ENCODE results near the gene NKX1-1. TPM values are rescaled to one million over a fixed set of nuclear protein-coding genes. Genes with fewer than 3 reads are reported as not detected.

NKX1-1 gene
- total RNA-seq, 4 donors from 2014 or later: not detected

DNA sequence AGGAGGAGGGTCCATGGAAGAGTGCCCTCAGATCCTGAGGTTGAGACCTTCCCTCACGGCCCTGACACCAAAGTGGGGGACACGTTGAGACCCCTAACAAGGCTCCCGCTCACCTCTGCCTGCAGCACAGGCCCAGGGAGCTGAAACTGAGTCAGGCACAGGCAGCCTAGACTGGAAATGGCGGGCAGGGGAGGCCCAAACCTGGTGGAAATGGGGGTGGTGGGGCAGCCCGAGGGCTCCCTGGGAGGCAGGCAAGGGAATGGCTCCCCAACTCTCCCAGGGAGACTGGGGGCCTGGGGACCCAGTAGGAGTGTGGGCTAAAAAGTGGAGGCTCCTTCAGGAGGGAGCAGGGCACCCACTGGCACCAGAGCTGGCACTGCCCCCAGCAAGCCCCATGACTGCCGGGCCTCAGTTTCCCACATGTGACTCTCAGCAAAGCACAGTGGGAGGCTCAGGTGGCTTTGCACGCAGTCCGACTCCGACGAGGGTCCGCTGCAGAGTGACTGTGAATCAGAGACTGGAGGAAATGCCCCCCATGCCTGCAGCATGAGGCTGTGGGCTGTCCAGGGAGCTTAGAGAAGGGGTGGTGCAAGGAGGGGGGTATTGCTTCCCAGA is 5.9 kb downstream of the NKX1-1 start:
- WGBS, 2 donors: 90% methylated on average over 2 of the region's 11 CpGs; no CpG with 5 or more reads in 1 of the 2 donors
- H3K36me3 ChIP-seq: peaks cover 0 to 7% (median 0%) of the 10 kb centered on the region in 3 donors
- no peak for DNase-seq
- intact Hi-C loops (cut with DNase I): no loop called here
- H3K9me3 ChIP-seq: peaks cover 0 to 22% (median 0%) of the 10 kb centered on the region in 3 donors
- no peak for TF ChIP-seq POLR2A (IDR thresholded peaks at IDR 0.05)
- TF ChIP-seq, protein P1, sequence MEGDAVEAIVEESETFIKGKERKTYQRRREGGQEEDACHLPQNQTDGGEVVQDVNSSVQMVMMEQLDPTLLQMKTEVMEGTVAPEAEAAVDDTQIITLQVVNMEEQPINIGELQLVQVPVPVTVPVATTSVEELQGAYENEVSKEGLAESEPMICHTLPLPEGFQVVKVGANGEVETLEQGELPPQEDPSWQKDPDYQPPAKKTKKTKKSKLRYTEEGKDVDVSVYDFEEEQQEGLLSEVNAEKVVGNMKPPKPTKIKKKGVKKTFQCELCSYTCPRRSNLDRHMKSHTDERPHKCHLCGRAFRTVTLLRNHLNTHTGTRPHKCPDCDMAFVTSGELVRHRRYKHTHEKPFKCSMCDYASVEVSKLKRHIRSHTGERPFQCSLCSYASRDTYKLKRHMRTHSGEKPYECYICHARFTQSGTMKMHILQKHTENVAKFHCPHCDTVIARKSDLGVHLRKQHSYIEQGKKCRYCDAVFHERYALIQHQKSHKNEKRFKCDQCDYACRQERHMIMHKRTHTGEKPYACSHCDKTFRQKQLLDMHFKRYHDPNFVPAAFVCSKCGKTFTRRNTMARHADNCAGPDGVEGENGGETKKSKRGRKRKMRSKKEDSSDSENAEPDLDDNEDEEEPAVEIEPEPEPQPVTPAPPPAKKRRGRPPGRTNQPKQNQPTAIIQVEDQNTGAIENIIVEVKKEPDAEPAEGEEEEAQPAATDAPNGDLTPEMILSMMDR (IDR thresholded peaks at IDR 0.05): no peak
- H3K4me1 ChIP-seq: peaks cover 5 to 35% (median 20%) of the 10 kb centered on the region in 3 donors
- H3K27me3 ChIP-seq: peaks cover 23 to 65% (median 39%) of the 10 kb centered on the region in 4 donors
- no peak overlapping the region for H3K4me3 ChIP-seq
- H3K27ac ChIP-seq: no peak overlapping the region

DNA sequence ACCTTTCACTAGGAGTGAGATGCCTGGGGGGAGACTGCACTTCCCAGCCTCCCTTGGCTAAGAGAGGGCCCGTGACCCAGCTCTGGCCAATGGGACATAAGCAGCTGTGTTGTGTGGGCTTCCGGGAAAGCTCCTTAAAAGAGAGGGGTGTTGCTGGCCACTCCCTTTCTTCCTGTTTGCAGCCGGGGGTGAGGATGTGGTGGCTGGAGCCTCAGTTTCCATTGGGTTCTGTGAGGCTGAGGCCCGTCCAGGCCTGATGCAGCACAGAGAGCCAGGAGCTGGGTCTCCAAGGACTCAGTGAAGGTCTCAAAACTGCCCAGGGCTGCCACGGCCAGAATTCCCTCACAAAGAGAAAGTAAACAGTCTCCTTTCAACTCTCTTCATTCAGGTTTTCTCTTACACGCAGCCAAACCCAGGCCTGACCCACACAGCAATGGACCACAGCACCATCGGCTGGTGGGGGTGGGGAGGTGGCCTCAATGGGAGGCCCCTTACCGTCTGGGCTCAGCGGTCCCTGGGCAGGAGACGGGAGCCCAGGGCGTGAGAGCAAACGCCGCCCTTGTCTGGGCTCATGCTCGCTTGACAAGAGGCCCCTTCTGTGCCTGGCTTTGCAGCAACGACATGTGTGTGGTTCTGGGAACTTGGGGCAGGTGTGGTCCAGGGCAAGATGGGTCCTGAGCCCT is 6.6 kb downstream of the NKX1-1 start:
- Histone ChIP-seq H3K9me3 (peaks cover 0 to 22% (median 0%) of the 10 kb centered on the region in 3 donors), H3K4me3 (no peak overlapping the region), H3K27me3 (peaks cover 16 to 59% (median 34%) of the 10 kb centered on the region in 4 donors), H3K27ac (no peak overlapping the region), H3K36me3 (peaks cover 0 to 14% (median 0%) of the 10 kb centered on the region in 3 donors), H3K4me1 (peaks cover 5 to 28% (median 19%) of the 10 kb centered on the region in 3 donors)
- TF ChIP-seq, protein P1 (IDR thresholded peaks at IDR 0.05): no peak
- intact Hi-C loops (cut with DNase I): no loop called here
- DNase-seq: no peak
- 65% methylated on average over 4 of the region's 15 CpGs; no CpG with 5 or more reads in 1 of the 2 donors for WGBS, 2 donors

DNA sequence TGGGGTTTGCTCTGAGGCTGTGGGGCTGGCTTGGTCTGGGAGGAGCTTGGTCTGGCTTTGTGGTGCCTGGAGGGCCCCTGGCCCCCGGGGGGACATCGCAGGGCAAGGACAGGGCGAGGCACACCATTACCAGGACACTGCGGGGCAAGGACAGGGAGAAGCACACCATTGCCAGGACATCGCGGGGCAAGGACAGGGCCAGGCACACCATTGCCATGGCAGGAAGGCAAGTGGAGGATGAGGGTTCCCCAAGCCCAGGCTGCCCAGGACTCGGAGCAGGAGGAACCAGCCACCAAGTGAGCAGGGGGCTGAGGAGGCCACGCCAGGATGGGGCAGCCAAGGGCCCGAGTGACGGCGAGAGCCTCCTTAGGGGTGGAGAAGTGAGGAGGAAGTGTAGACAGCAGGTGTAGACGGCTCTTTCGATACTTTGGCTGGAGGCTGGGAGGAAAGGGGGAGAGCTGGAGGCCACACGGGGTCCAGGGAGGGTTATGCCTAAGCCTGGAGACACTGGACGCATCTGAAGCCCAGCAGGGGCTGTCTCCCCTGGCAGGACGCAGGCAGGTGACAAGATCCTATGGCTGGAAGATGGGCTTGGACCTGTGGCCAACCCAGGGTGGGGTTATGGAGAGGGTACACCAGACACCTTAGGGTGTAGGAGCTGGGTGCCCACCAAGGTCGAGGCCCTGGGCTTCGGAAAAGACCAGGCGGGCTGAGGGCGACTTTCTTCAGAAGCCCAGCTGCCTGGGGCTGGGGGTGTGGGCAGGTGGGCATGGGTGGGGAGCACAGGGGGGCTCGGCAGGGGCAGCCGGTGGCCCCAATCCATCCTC is 7.3 kb downstream of the NKX1-1 start:
- DNase-seq: no peak
- intact Hi-C loops (cut with DNase I): no loop called here
- TF ChIP-seq, protein P1 (IDR thresholded peaks at IDR 0.05): no peak
- no peak for TF ChIP-seq POLR2A (IDR thresholded peaks at IDR 0.05)
- H3K9me3 ChIP-seq: peaks cover 0 to 22% (median 0%) of the 10 kb centered on the region in 3 donors
- H3K36me3 ChIP-seq: peaks cover 0 to 21% (median 0%) of the 10 kb centered on the region in 3 donors
- H3K4me1 ChIP-seq: peaks cover 4 to 21% (median 13%) of the 10 kb centered on the region in 3 donors
- H3K27me3 ChIP-seq: peaks cover 9 to 51% (median 26%) of the 10 kb centered on the region in 4 donors
- no peak overlapping the region for H3K4me3 ChIP-seq
- no peak overlapping the region for H3K27ac ChIP-seq
- 91 to 96% methylated on average over 8 of the region's 22 CpGs for WGBS, 2 donors

DNA sequence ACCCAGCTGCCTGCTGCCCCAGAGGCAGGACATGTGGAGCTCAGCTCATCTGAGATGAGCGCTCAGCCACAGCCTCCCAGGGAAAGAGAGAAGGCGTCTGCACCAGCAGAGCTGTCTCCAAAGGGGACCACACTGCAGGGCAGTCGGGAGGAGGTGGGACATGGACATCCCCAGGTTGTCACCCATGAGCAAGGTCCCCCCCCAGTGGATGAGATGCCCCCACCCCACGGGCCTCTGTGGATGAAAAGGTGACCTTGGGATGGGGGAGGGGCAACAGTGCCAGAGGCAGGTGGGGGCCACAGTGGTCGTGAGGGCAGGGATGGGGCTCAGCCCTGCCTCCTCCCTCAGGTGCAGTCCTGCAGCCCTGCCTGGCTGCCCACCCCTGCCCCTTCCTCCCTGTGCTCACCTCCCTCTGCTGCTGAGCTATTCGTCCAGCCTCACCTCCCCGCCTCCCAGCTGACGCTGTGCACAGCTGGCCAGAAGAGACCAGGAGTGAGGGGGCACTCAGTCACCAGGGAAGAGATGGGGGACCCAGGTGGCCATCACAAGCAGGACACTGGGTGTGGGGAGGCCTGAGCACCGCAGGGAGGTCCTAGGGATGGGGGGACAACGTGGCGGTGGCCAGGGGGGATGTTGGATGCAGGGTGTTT is 9.3 kb downstream of the NKX1-1 start:
- no peak for DNase-seq
- H3K4me3 ChIP-seq: no peak overlapping the region
- H3K4me1 ChIP-seq: peaks cover 0 to 1% (median 0%) of the 10 kb centered on the region in 3 donors
- H3K27ac ChIP-seq: no peak overlapping the region
- no peak for TF ChIP-seq POLR2A (IDR thresholded peaks at IDR 0.05)
- TF ChIP-seq, protein P1 (IDR thresholded peaks at IDR 0.05): no peak
- 93% methylated on average over 4 of the region's 11 CpGs; no CpG with 5 or more reads in 1 of the 2 donors for WGBS, 2 donors
- peaks cover 0 to 33% (median 0%) of the 10 kb centered on the region in 3 donors for H3K9me3 ChIP-seq
- H3K36me3 ChIP-seq: peaks cover 0 to 41% (median 0%) of the 10 kb centered on the region in 3 donors
- intact Hi-C loops (cut with DNase I): no loop called here
- peaks cover 2 to 32% (median 12%) of the 10 kb centered on the region in 4 donors for H3K27me3 ChIP-seq

Data from esophagus squamous epithelium (tissue), 5 donors.